ENCODE results near the gene PRKCG.

Gene PRKCG

GRCh38 chr19:53909471-53910169 is 27.6 kb downstream of the PRKCG start:
- Mint-ChIP-seq H3K9me3 (no peaks in the 10 kb centered on the region), H3K27me3 (peaks cover 88% of the 10 kb centered on the region), H3K27ac (no peak overlapping the region), H3K4me1 (peaks cover 18% of the 10 kb centered on the region), H3K4me3 (no peak overlapping the region), H3K36me3 (peaks cover 5% of the 10 kb centered on the region)
- CTCF ChIA-PET: interaction anchor here (1.6 kb wide), 1 partner anchor 117 kb away, joined by 3 read pairs; no protein-coding TSS in a partner anchor
- no peak for DNase-seq

- no peak for DNase-seq
- Mint-ChIP-seq H3K27me3 (peaks cover 86% of the 10 kb centered on the region), H3K4me3 (no peak overlapping the region), H3K36me3 (peaks cover 5% of the 10 kb centered on the region), H3K4me1 (peaks cover 18% of the 10 kb centered on the region), H3K9me3 (no peaks in the 10 kb centered on the region), H3K27ac (no peak overlapping the region)
- CTCF ChIA-PET: interaction anchor here (1.6 kb wide), 1 partner anchor 117 kb away, joined by 3 read pairs; no protein-coding TSS in a partner anchor
Measured at GRCh38 chr19:53910170-53910518, 28.1 kb downstream of the PRKCG start.

GRCh38 chr19:53912653-53913052 is 30.7 kb downstream of the PRKCG start:
- Mint-ChIP-seq H3K9me3 (no peaks in the 10 kb centered on the region), H3K36me3 (peaks cover 4% of the 10 kb centered on the region), H3K4me3 (no peak overlapping the region), H3K27me3 (peaks cover 68% of the 10 kb centered on the region), H3K4me1 (peaks cover 7% of the 10 kb centered on the region), H3K27ac (no peak overlapping the region)
- CTCF ChIA-PET: interaction anchor here (0.6 to 1.0 kb wide), 3 partner anchors 8 to 61 kb away, joined by 3 read pairs; no protein-coding TSS in a partner anchor
- DNase-seq: no peak

GRCh38 chr19:53915000-53915399 is 33.0 kb downstream of the PRKCG start:
- Mint-ChIP-seq H3K4me1 (no peaks in the 10 kb centered on the region), H3K4me3 (no peak overlapping the region), H3K27ac (no peak overlapping the region), H3K27me3 (peaks cover 44% of the 10 kb centered on the region), H3K36me3 (no peaks in the 10 kb centered on the region), H3K9me3 (peaks cover 2% of the 10 kb centered on the region)
- no peak for DNase-seq
- CTCF ChIA-PET: no interaction called here

- Mint-ChIP-seq H3K27me3 (peaks cover 34% of the 10 kb centered on the region), H3K4me3 (no peak overlapping the region), H3K9me3 (peaks cover 2% of the 10 kb centered on the region), H3K27ac (no peak overlapping the region), H3K4me1 (no peaks in the 10 kb centered on the region), H3K36me3 (no peaks in the 10 kb centered on the region)
- DNase-seq: no peak
- CTCF ChIA-PET: no interaction called here
Measured at GRCh38 chr19:53916004-53916403, 34.0 kb downstream of the PRKCG start.

GRCh38 chr19:53917356-53917755 is 35.4 kb downstream of the PRKCG start:
- no peak overlapping the region for H3K4me3 Mint-ChIP-seq

GRCh38 chr19:53927739-53928138 is 45.7 kb downstream of the PRKCG start:
- H3K36me3 Mint-ChIP-seq: no peaks in the 10 kb centered on the region
- H3K4me3 Mint-ChIP-seq: no peak overlapping the region
- H3K9me3 Mint-ChIP-seq: peaks cover 4% of the 10 kb centered on the region
- CTCF ChIA-PET: interaction anchor here (0.9 kb wide), 1 partner anchor 15 kb away, joined by 3 read pairs; no protein-coding TSS in a partner anchor
- no peak overlapping the region for H3K27ac Mint-ChIP-seq
- DNase-seq: peak; percentile 73
- H3K27me3 Mint-ChIP-seq: no peaks in the 10 kb centered on the region
- no peaks in the 10 kb centered on the region for H3K4me1 Mint-ChIP-seq

More at GRCh38 chr19:53917356-53917755, 35.4 kb downstream of the PRKCG start:
- Mint-ChIP-seq H3K27me3 (peaks cover 21% of the 10 kb centered on the region), H3K4me1 (no peaks in the 10 kb centered on the region), H3K27ac (no peak overlapping the region), H3K9me3 (peaks cover 2% of the 10 kb centered on the region), H3K36me3 (no peaks in the 10 kb centered on the region)
- DNase-seq: no peak
- CTCF ChIA-PET: no interaction called here

GRCh38 chr19:53936029-53936428 is 54.0 kb downstream of the PRKCG start:
- CTCF ChIA-PET: no interaction called here

GRCh38 chr19:53942001-53942786 is 60.2 kb downstream of the PRKCG start:
- CTCF ChIA-PET: interaction anchor here (0.7 kb wide), 1 partner anchor 82 kb away, joined by 4 read pairs; no protein-coding TSS in a partner anchor
- peaks cover 4% of the 10 kb centered on the region for H3K9me3 Mint-ChIP-seq
- H3K27me3 Mint-ChIP-seq: peaks cover 46% of the 10 kb centered on the region
- H3K4me1 Mint-ChIP-seq: no peaks in the 10 kb centered on the region
- H3K27ac Mint-ChIP-seq: no peak overlapping the region
- H3K4me3 Mint-ChIP-seq: no peak overlapping the region
- H3K36me3 Mint-ChIP-seq: no peaks in the 10 kb centered on the region
- DNase-seq: peak; percentile 27

More at GRCh38 chr19:53936029-53936428, 54.0 kb downstream of the PRKCG start:
- peaks cover 4% of the 10 kb centered on the region for H3K27me3 Mint-ChIP-seq
- H3K27ac Mint-ChIP-seq: no peak overlapping the region
- H3K9me3 Mint-ChIP-seq: no peaks in the 10 kb centered on the region
- H3K4me1 Mint-ChIP-seq: no peaks in the 10 kb centered on the region
- no peak overlapping the region for H3K4me3 Mint-ChIP-seq
- no peaks in the 10 kb centered on the region for H3K36me3 Mint-ChIP-seq
- DNase-seq: no peak

- Mint-ChIP-seq H3K4me3 (no peak overlapping the region), H3K27ac (no peak overlapping the region), H3K36me3 (no peaks in the 10 kb centered on the region), H3K9me3 (peaks cover 4% of the 10 kb centered on the region), H3K27me3 (peaks cover 50% of the 10 kb centered on the region), H3K4me1 (no peaks in the 10 kb centered on the region)
- no peak for DNase-seq
- CTCF ChIA-PET: interaction anchor here (1.0 kb wide), 1 partner anchor 79 kb away, joined by 3 read pairs; no protein-coding TSS in a partner anchor
Measured at GRCh38 chr19:53944416-53944815, 62.4 kb downstream of the PRKCG start.

- H3K9me3 Mint-ChIP-seq: peaks cover 4% of the 10 kb centered on the region
- no peaks in the 10 kb centered on the region for H3K4me1 Mint-ChIP-seq
- CTCF ChIA-PET: interaction anchor here (1.0 kb wide), 1 partner anchor 78 kb away, joined by 3 read pairs; no protein-coding TSS in a partner anchor
- H3K36me3 Mint-ChIP-seq: no peaks in the 10 kb centered on the region
- H3K4me3 Mint-ChIP-seq: no peak overlapping the region
- DNase-seq: no peak
- H3K27me3 Mint-ChIP-seq: peaks cover 50% of the 10 kb centered on the region
- no peak overlapping the region for H3K27ac Mint-ChIP-seq
Measured at GRCh38 chr19:53944933-53945332, 62.9 kb downstream of the PRKCG start.

GRCh38 chr19:53945441-53945840 is 63.4 kb downstream of the PRKCG start:
- CTCF ChIA-PET: no interaction called here
- no peak overlapping the region for H3K4me3 Mint-ChIP-seq
- H3K9me3 Mint-ChIP-seq: peaks cover 4% of the 10 kb centered on the region
- no peak for DNase-seq
- H3K4me1 Mint-ChIP-seq: no peaks in the 10 kb centered on the region
- H3K27me3 Mint-ChIP-seq: peaks cover 50% of the 10 kb centered on the region
- no peaks in the 10 kb centered on the region for H3K36me3 Mint-ChIP-seq
- H3K27ac Mint-ChIP-seq: no peak overlapping the region

GRCh38 chr19:53945998-53946397 is 64.0 kb downstream of the PRKCG start:
- Mint-ChIP-seq H3K36me3 (no peaks in the 10 kb centered on the region), H3K9me3 (peaks cover 4% of the 10 kb centered on the region), H3K4me1 (no peaks in the 10 kb centered on the region), H3K27me3 (peaks cover 46% of the 10 kb centered on the region), H3K4me3 (no peak overlapping the region), H3K27ac (no peak overlapping the region)
- DNase-seq: no peak
- CTCF ChIA-PET: no interaction called here

- CTCF ChIA-PET: interaction anchor here (1.0 to 1.2 kb wide), 3 partner anchors 76 to 155 kb away, joined by 3 to 4 read pairs (median 3); no protein-coding TSS in a partner anchor
- Mint-ChIP-seq H3K9me3 (peaks cover under 1% of the 10 kb centered on the region), H3K4me1 (no peaks in the 10 kb centered on the region), H3K4me3 (no peak overlapping the region), H3K27me3 (peaks cover 30% of the 10 kb centered on the region), H3K36me3 (no peaks in the 10 kb centered on the region), H3K27ac (no peak overlapping the region)
- no peak for DNase-seq
Measured at GRCh38 chr19:53947624-53948023, 65.6 kb downstream of the PRKCG start.
